Measurements from ENCODE around the gene LARP6. TPM values are rescaled to one million over a fixed set of nuclear protein-coding genes. Genes with fewer than 3 reads are reported as not detected.
"Not testable (repeated sequence)": the region's sequence is repeated elsewhere in the genome, so short reads cannot be mapped to it uniquely, and the experiment has no call there.

Gene LARP6
- under 1 TPM in 1 of 2 donors, not detected in 1; 0.23 TPM for total RNA-seq

- peak within 1 kb of the TSS in 1 of 2 donors; percentile 60 for H3K27ac Mint-ChIP-seq
- ATAC-seq = peak; percentile 43 to 82
- H3K9me3 Mint-ChIP-seq = no peaks in the 10 kb centered on the region
- DNase-seq (ENCODE audit: low spot score in 2 of 2) = peak in 1 of 2 donors; percentile 30
- peaks cover 0 to 7% of the 10 kb centered on the region in 2 donors for H3K36me3 Mint-ChIP-seq
These were observed at the start of gene LARP6 for GRCh38 chr15:70853973-70854665. LARP6 (minus strand) TSS chr15:70854157; CDS start chr15:70854088, 69 bp downstream.

- Mint-ChIP-seq H3K27ac (no peak overlapping the region), H3K36me3 (peaks cover 0 to 8% of the 10 kb centered on the region in 2 donors), H3K9me3 (no peaks in the 10 kb centered on the region)
- no peak for ATAC-seq
- DNase-seq (ENCODE audit: low spot score in 2 of 2) = no peak
These were observed 48.1 kb upstream of the LARP6 start for GRCh38 chr15:70902107-70902506.

DNA sequence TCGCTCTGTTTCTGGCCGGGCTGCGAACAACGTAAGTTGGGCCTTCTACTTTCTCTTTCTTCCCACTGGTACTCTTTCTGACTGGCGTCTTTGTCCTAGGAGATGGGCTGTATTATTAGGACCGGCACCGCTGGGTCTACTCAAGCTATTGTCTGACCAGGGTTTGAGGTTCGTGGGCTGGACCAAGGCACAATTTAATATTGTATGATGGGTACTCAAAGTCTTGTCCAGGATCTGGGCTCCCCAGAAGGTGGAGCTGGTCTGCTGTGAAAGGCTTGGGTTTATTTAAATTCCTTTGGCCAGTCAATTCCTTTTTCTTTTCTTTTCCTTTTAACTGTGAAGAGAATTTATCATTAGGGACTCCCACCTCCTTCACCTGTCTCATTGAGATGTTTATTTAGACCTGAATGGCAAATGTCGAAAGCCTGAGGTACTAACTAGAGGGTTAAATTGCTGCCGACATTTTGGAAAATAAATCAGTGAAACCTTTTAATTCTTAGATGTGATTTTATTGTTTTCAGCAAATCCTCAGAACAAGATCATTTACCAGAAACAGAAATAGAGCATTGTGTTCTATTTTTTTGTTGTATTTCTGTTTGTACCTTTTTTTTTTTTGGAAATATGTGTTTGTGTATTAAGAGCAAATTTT, 39.1 kb upstream of the LARP6 start:
- DNase-seq (ENCODE audit: low spot score in 2 of 2) (no peak), ATAC-seq (peak in 1 of 2 donors; percentile 43)
- Mint-ChIP-seq H3K27ac (peak overlapping the region; percentile 29 to 76), H3K36me3 (peaks cover 7 to 9% of the 10 kb centered on the region in 2 donors), H3K9me3 (no peaks in the 10 kb centered on the region)

GRCh38 chr15:70892002-70892911, 38.3 kb upstream of the LARP6 start, which contains the start of the genes LRRC49 and THAP10:
LRRC49 (plus strand) TSS chr15:70892826; CDS start chr15:70892895, 69 bp downstream.
THAP10 (minus strand) TSS chr15:70892433; CDS start chr15:70892272, 161 bp downstream.
- peak; percentile 85 to 91 for ATAC-seq
- no peaks in the 10 kb centered on the region for H3K9me3 Mint-ChIP-seq
- H3K27ac Mint-ChIP-seq = peak within 1 kb of the TSS; percentile 29 to 76
- DNase-seq (ENCODE audit: low spot score in 2 of 2) = peak; percentile 58 to 62
- peaks cover 7 to 9% of the 10 kb centered on the region in 2 donors for H3K36me3 Mint-ChIP-seq

DNA sequence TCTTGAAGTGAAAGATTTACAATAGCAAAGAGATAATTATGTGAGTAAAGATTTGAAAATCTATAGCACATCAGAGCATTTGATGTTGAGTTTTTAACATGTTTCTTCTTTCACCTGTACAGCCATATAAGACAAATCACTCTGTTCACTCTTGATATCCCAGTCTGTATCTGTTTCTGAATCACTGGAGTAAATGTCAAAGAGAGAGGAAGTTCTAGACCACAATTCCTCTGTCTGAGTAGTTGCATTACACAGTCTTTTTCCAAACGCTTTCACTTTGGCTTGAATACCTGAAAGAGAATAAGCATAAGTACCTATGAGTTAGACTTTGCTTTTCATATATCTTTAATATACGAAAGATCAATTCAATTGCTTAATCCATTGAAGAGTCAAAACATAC, 28.4 kb upstream of the LARP6 start:
- Mint-ChIP-seq H3K27ac (no peak overlapping the region), H3K36me3 (no peaks in the 10 kb centered on the region), H3K9me3 (no peaks in the 10 kb centered on the region)
- peak; percentile 57 to 83 for ATAC-seq
- no peak for DNase-seq (ENCODE audit: low spot score in 2 of 2)

DNA sequence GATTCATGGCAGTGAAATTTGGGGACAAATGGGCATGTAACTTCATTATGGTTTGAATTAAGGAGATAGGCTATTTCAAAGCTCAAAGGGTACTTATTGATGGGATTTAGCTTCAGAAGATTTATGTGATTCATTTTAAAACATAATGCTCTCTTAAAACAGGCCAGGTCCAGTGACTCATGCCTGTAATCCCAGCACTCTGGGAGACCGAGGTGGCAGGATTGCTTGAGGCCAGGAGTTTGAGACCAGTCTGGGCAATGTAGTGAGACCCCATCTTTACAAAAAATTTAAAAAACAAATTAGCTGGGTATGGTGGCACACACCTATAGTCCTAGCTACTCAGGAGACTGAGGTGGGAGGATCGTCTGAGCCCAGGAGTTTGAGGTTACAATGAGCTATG, 26.8 kb upstream of the LARP6 start:
- ATAC-seq (no peak), DNase-seq (ENCODE audit: low spot score in 2 of 2) (no peak)
- no peaks in the 10 kb centered on the region for H3K9me3 Mint-ChIP-seq
- H3K36me3 Mint-ChIP-seq = no peaks in the 10 kb centered on the region
- no peak overlapping the region for H3K27ac Mint-ChIP-seq

DNA sequence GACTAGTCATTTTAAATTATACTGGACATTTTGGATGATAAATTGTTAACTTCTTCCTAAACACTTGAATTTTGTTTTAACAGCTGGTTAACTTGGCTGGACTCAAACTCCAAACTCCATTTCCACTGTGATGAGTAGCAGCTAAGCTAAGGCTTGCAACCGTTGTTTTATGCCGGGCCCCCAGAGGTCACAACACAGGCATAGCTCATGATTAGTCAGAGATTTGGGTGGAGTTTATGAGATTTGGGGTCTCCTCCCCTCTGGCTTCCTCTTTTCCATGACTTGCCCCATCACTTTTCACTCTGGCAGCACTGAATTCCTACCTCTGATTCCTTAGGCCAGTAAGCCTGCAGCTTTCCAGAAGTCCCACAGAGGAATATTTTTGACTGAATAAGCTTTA, 25.4 kb upstream of the LARP6 start:
- H3K27ac Mint-ChIP-seq = no peak overlapping the region
- no peaks in the 10 kb centered on the region for H3K9me3 Mint-ChIP-seq
- DNase-seq (ENCODE audit: low spot score in 2 of 2) (no peak), ATAC-seq (no peak)
- H3K36me3 Mint-ChIP-seq = no peaks in the 10 kb centered on the region

DNA sequence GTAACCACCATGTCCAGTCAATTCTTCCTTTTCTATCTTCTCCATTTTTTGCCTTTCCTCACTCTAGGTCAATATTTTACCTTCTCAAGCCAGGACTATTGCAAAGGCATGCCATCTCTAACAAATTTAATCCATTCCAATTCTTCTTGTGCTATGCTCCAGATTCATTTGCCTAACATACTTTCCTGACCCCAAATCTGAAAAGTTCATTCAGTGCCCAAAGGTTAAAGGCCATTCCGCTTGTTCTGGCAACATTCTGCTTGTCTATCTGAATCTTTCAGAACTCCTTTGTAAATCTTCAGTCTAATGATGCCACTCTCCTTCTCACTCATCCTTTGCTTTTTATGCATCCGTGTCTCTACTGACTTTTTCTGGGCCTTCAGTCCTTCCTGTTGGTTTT, 22.7 kb upstream of the LARP6 start:
- no peak for ATAC-seq

DNA sequence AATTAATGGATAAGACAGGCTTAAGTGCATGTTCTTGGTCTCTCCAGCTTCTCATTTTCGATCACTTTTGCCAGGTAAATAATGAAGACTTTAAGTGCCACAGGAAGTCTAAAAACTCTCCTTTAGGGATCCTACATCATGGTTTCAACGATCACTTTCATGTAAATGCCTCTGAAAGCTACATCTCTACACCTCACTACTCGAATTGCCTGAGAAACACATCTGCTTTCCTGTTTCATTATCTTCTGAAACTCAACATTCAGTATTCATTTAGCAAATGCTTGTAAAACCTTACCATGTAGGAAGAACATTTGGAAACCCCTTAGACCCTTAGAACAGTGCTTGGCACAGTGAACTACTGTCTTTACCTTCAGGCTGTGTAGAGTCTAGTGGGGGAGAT, 22.1 kb upstream of the LARP6 start:
- no peaks in the 10 kb centered on the region for H3K36me3 Mint-ChIP-seq
- no peaks in the 10 kb centered on the region for H3K9me3 Mint-ChIP-seq
- DNase-seq (ENCODE audit: low spot score in 2 of 2) = no peak
- no peak overlapping the region for H3K27ac Mint-ChIP-seq
- no peak for ATAC-seq

More for the DNA sequence above, 22.7 kb upstream of the LARP6 start:
- no peaks in the 10 kb centered on the region for H3K9me3 Mint-ChIP-seq
- no peaks in the 10 kb centered on the region for H3K36me3 Mint-ChIP-seq
- DNase-seq (ENCODE audit: low spot score in 2 of 2) = no peak
- H3K27ac Mint-ChIP-seq = no peak overlapping the region

DNA sequence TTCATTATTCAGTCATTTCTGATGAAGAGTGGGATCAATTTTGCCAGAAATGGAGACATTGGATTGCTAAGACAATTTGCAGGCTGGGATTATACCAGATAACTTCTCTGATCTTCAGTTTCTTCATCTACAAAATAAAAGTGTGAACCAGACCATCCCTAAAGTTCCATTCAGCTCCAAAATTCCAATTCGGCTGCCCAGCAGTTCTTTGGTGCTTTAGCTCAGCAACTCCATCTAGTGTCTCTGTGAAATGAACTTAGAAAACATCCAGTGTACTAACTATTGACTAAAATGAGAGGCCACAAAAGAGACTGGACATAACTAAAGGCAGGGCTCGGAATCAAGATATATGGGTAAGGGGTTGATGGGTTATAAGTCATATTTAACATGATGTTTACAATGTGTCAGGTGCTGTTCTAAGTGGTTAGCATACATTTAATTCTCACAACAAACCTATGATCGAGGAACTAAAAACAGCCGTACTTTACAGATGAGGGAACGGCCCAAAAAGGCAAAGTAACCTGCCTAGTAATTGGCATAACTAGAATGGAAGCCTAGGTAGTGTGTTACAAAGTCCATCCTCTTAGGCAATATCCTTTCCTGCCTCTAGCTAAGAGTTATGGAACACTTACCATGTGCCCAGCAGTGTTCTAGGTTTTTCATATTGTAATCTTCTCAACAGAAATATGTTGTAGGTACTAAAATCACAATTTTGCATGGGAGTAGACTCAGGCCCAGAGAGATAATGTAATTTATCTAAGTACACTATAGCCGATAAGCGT, 21.2 kb upstream of the LARP6 start:
- H3K9me3 Mint-ChIP-seq = no peaks in the 10 kb centered on the region
- no peak overlapping the region for H3K27ac Mint-ChIP-seq
- DNase-seq (ENCODE audit: low spot score in 2 of 2) = no peak
- H3K36me3 Mint-ChIP-seq = no peaks in the 10 kb centered on the region
- no peak for ATAC-seq

DNA sequence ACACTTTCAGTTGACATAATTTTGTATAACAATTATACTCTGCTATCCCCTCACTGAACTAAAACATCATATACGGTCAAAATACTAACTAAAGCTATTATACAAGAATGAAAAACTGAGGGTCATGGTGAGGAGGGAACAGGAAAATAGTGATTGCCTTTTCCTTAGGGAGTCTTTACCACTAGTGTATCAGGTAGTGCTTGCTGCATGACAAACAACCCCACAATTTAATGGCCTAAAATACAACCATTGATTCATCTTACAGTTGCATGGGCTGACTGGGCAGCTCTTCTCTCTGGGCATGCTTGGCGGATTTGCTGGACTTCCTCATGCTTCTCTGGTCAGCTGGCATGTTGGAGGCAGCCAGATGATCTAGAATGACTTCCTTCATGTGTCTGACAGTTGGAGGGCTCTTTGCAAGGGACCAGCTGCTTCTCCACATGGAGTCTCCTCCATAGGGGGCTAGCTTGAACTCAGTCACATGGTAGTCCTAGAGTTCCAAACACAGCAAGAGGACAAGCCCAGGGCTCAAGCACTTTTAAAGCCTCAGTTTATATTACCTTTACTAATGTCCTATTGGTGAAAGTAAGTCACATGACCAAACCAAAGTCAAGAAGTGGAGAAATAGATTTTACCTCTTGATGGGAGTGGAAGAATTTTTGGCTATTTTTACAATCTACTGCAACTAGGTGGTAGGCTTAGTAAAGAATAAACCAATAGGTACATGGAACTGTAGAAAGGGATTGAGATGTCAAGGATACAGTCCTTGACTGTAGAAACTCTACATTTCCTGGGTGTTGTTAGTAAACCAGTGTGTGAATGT, 19.5 kb upstream of the LARP6 start:
- Mint-ChIP-seq H3K27ac (no peak overlapping the region), H3K9me3 (no peaks in the 10 kb centered on the region), H3K36me3 (no peaks in the 10 kb centered on the region)
- DNase-seq (ENCODE audit: low spot score in 2 of 2) = no peak
- ATAC-seq = no peak

DNA sequence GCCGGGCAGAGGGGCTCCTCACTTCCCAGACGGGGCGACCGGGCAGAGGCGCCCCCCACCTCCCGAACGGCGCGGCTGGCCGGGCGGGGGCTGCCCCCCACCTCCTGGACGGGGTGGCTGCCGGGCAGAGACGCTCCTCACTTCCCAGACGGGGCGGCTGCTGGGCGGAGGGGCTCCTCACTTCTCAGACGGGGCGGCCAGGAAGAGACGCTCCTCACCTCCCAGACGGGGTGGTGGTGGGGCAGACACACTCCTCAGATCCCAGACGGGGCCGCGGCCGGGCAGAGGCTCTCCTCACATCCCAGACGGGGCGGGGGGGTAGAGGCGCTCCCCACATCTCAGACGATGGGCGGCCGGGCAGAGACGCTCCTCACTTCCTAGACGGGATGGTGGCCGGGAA, 17.5 kb upstream of the LARP6 start:
- not testable (repeated sequence) for ATAC-seq; H3K9me3 Mint-ChIP-seq; H3K27ac Mint-ChIP-seq; DNase-seq (ENCODE audit: low spot score in 2 of 2); H3K36me3 Mint-ChIP-seq

- H3K36me3 Mint-ChIP-seq = no peaks in the 10 kb centered on the region
- DNase-seq (ENCODE audit: low spot score in 2 of 2) (no peak), ATAC-seq (peak in 1 of 2 donors; percentile 81)
- H3K27ac Mint-ChIP-seq = no peak overlapping the region
- H3K9me3 Mint-ChIP-seq = no peaks in the 10 kb centered on the region
These were observed 16.1 kb upstream of the LARP6 start for GRCh38 chr15:70870051-70870450.

DNA sequence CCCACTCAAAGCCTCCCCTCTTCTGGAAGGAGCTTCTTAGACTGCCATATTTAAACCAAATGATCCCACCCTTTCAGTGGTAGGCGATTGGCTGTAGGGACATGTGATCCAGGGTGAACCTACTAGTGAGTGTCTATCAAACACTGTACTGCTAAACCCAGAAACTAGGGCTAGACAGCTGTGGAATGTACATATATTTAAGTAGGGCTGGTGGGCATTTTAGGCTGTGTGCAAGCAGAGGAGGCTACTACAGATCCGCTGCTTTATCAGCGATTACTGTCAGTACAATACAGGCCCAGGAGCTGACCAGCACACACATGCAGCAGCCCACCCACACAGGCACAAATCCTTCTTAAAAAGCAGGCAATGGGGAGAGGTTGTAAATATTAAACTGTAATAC, 15.4 kb upstream of the LARP6 start:
- no peak for ATAC-seq
- no peak for DNase-seq (ENCODE audit: low spot score in 2 of 2)
- Mint-ChIP-seq H3K27ac (no peak overlapping the region), H3K36me3 (no peaks in the 10 kb centered on the region), H3K9me3 (no peaks in the 10 kb centered on the region)

DNA sequence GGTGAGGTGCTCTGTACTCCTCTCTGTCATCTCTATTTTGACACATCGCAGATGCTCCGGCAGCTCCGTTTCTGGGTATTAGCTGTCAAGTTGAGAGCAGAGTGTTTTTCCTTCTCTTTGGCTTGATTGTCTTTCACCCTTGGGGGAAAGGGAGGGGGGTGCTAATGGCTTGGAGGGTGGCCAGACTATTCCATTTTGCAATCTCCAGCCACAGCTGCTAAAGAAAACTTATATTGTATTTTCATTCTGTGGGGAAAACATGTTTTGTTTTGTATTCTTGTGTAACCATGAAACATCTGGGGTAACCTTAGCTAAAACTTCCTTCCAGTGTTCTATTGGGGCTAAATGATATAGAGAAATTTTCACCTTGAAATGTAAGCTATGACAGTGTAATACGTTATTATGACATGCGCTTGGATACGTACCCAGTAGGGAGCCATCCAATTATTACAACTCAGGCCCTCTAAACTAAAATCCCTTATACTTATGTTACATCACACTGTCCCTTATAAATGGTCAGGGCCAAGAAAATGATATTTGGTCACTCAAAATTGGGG, 14.0 kb upstream of the LARP6 start:
- no peak for ATAC-seq
- H3K36me3 Mint-ChIP-seq = no peaks in the 10 kb centered on the region
- no peaks in the 10 kb centered on the region for H3K9me3 Mint-ChIP-seq
- H3K27ac Mint-ChIP-seq = no peak overlapping the region
- no peak for DNase-seq (ENCODE audit: low spot score in 2 of 2)
